Activated CD4-positive, alpha-beta T cell treated with anti-CD3 and anti-CD28 coated beads for 36 hours (primary cell): Measurements from ENCODE around the gene FMN1. TPM values are rescaled to one million over a fixed set of nuclear protein-coding genes. Genes with fewer than 3 reads are reported as not detected.

Source experiments
- ATAC-seq: fragments of 200-7000 bp; cut with Tn5 transposase; one replicate; pipeline ENCODE4 v1.10.0; 2021; ENCODE audit warnings: mild to moderate bottlenecking, moderate library complexity
- CTCF ChIA-PET: fragments of 350-600 bp; sonication (Branson Sonifier 250); formaldehyde crosslinking; loops from one replicate; lab custom pipeline; 2021; ENCODE audit warnings: antibody characterized with exemption; lab: Charles Lee
- POLR2A ChIA-PET: fragments of 350-600 bp; sonication (Branson Sonifier 250); formaldehyde crosslinking; loops from one replicate; lab custom pipeline; 2021; ENCODE audit warnings: antibody characterized with exemption, inconsistent platforms; lab: Charles Lee
- DNase-seq: peaks from one replicate; pipeline ENCODE4 v3.0.0-alpha.2; 2020
- H3K27ac Mint-ChIP-seq: one replicate; pipeline ENCODE4 v1.8.0; 2021; ENCODE audit warnings: mixed read lengths
- H3K27me3 Mint-ChIP-seq: one replicate; pipeline ENCODE4 v1.8.0; 2021; ENCODE audit warnings: mixed read lengths
- H3K36me3 Mint-ChIP-seq: one replicate; pipeline ENCODE4 v1.8.0; 2021; ENCODE audit warnings: low read depth, mixed read lengths
- H3K4me1 Mint-ChIP-seq: one replicate; pipeline ENCODE4 v1.8.0; 2021; ENCODE audit warnings: mixed read lengths
- H3K4me3 Mint-ChIP-seq: one replicate; pipeline ENCODE4 v1.8.0; 2021; ENCODE audit warnings: mild to moderate bottlenecking, moderate library complexity, mixed read lengths
- H3K9me3 Mint-ChIP-seq: one replicate; pipeline ENCODE4 v1.8.0; 2021; ENCODE audit warnings: low read depth, mixed read lengths
- intact Hi-C, 2 experiments: fragments of 100-400 bp; cut with DNase I in 1 of 2; cut with micrococcal nuclease in 1 of 2; formaldehyde crosslinking; loops; one replicate each; pipeline versions ENCODE4 v1.14.2 to v1.15.1; 2022 to 2024; cut with DNase I, micrococcal nuclease
- total RNA-seq, 2 experiments: library from RNA; stranded (reverse); gene quantifications; one replicate each; pipeline ENCODE4 v1.2.3, GENCODE V29; 2021

The FMN1 gene
- total RNA-seq, 2 experiments from 2014 or later: 0.09 to 0.21 TPM

GRCh38 chr15:32735989-32736700 lies 458.4 kb downstream of the FMN1 start:
- no peak overlapping the region for H3K4me3 Mint-ChIP-seq
- ATAC-seq (no peak), DNase-seq (no peak)
- no peaks in the 10 kb centered on the region for H3K36me3 Mint-ChIP-seq
- peaks cover 3% of the 10 kb centered on the region for H3K9me3 Mint-ChIP-seq
- peaks cover 40% of the 10 kb centered on the region for H3K27me3 Mint-ChIP-seq
- no peak overlapping the region for H3K27ac Mint-ChIP-seq
- ChIA-PET CTCF (no interaction called here), POLR2A (no interaction called here)
- no peaks in the 10 kb centered on the region for H3K4me1 Mint-ChIP-seq
- intact Hi-C loops: no loop called here

- no peaks in the 10 kb centered on the region for H3K9me3 Mint-ChIP-seq
- H3K27ac Mint-ChIP-seq: no peak overlapping the region
- DNase-seq: no peak
- ChIA-PET POLR2A (no interaction called here), CTCF (no interaction called here)
- no peak overlapping the region for H3K4me3 Mint-ChIP-seq
- no peak for ATAC-seq
- H3K36me3 Mint-ChIP-seq: no peaks in the 10 kb centered on the region
- peaks cover 11% of the 10 kb centered on the region for H3K4me1 Mint-ChIP-seq
- H3K27me3 Mint-ChIP-seq: peaks cover 53% of the 10 kb centered on the region
- intact Hi-C loops: no loop called here
Observed at GRCh38 chr15:32733281-32733680, 461.2 kb downstream of the FMN1 start.

GRCh38 chr15:32732574-32733157 lies 461.8 kb downstream of the FMN1 start:
- POLR2A ChIA-PET: no interaction called here
- no peaks in the 10 kb centered on the region for H3K9me3 Mint-ChIP-seq
- no peak overlapping the region for H3K27ac Mint-ChIP-seq
- H3K36me3 Mint-ChIP-seq: no peaks in the 10 kb centered on the region
- no peak overlapping the region for H3K4me3 Mint-ChIP-seq
- H3K27me3 Mint-ChIP-seq: peaks cover 53% of the 10 kb centered on the region
- H3K4me1 Mint-ChIP-seq: peaks cover 11% of the 10 kb centered on the region
- DNase-seq (no peak), ATAC-seq (no peak)
- CTCF ChIA-PET: no interaction called here
- intact Hi-C loops: no loop called here

- Mint-ChIP-seq H3K4me1 (peaks cover 11% of the 10 kb centered on the region), H3K27ac (no peak overlapping the region), H3K27me3 (peaks cover 55% of the 10 kb centered on the region), H3K9me3 (no peaks in the 10 kb centered on the region), H3K36me3 (no peaks in the 10 kb centered on the region), H3K4me3 (no peak overlapping the region)
- peak; percentile 59 for DNase-seq
- ChIA-PET CTCF (no interaction called here), POLR2A (no interaction called here)
- peak; percentile 55 for ATAC-seq
- intact Hi-C loops: no loop called here
Observed at GRCh38 chr15:32730677-32731654, 463.5 kb downstream of the FMN1 start.

- Mint-ChIP-seq H3K4me3 (no peak overlapping the region), H3K4me1 (peaks cover 11% of the 10 kb centered on the region), H3K36me3 (no peaks in the 10 kb centered on the region), H3K27me3 (peaks cover 60% of the 10 kb centered on the region), H3K9me3 (no peaks in the 10 kb centered on the region), H3K27ac (no peak overlapping the region)
- intact Hi-C loops: no loop called here
- ATAC-seq: peak; percentile 81
- CTCF ChIA-PET: no interaction called here
- POLR2A ChIA-PET: no interaction called here
- peak; percentile 10 for DNase-seq
Observed at GRCh38 chr15:32729700-32730395, 464.7 kb downstream of the FMN1 start.

GRCh38 chr15:32723171-32723948 lies 471.2 kb downstream of the FMN1 start:
- ChIA-PET CTCF (no interaction called here), POLR2A (interaction anchor here (0.7 kb wide), 1 partner anchor 53 kb away, joined by 9 read pairs; no protein-coding TSS in a partner anchor)
- ATAC-seq: peak; percentile 94
- H3K27me3 Mint-ChIP-seq: peaks cover 66% of the 10 kb centered on the region
- H3K36me3 Mint-ChIP-seq: no peaks in the 10 kb centered on the region
- peak; percentile 38 for DNase-seq
- intact Hi-C loops: no loop called here
- H3K4me3 Mint-ChIP-seq: no peak overlapping the region
- H3K4me1 Mint-ChIP-seq: peaks cover 13% of the 10 kb centered on the region
- no peaks in the 10 kb centered on the region for H3K9me3 Mint-ChIP-seq
- no peak overlapping the region for H3K27ac Mint-ChIP-seq

GRCh38 chr15:32722136-32722535 lies 472.4 kb downstream of the FMN1 start:
- CTCF ChIA-PET: no interaction called here
- Mint-ChIP-seq H3K4me1 (peaks cover 13% of the 10 kb centered on the region), H3K27me3 (peaks cover 70% of the 10 kb centered on the region), H3K9me3 (no peaks in the 10 kb centered on the region), H3K4me3 (no peak overlapping the region), H3K27ac (no peak overlapping the region), H3K36me3 (no peaks in the 10 kb centered on the region)
- POLR2A ChIA-PET: no interaction called here
- intact Hi-C loops: no loop called here
- DNase-seq (no peak), ATAC-seq (no peak)

- no peaks in the 10 kb centered on the region for H3K36me3 Mint-ChIP-seq
- intact Hi-C loops: no loop called here
- CTCF ChIA-PET: interaction anchor here (0.7 kb wide), 1 partner anchor 228 kb away, joined by 3 read pairs; no protein-coding TSS in a partner anchor
- no peak overlapping the region for H3K4me3 Mint-ChIP-seq
- POLR2A ChIA-PET: no interaction called here
- no peak overlapping the region for H3K27ac Mint-ChIP-seq
- H3K4me1 Mint-ChIP-seq: peaks cover 19% of the 10 kb centered on the region
- H3K9me3 Mint-ChIP-seq: no peaks in the 10 kb centered on the region
- DNase-seq (no peak), ATAC-seq (no peak)
- H3K27me3 Mint-ChIP-seq: peaks cover 72% of the 10 kb centered on the region
Observed at GRCh38 chr15:32721596-32721995, 472.9 kb downstream of the FMN1 start.

- peaks cover 20% of the 10 kb centered on the region for H3K4me1 Mint-ChIP-seq
- DNase-seq (peak; percentile 17), ATAC-seq (no peak)
- no peaks in the 10 kb centered on the region for H3K36me3 Mint-ChIP-seq
- intact Hi-C loops: no loop called here
- H3K9me3 Mint-ChIP-seq: no peaks in the 10 kb centered on the region
- POLR2A ChIA-PET: no interaction called here
- H3K27ac Mint-ChIP-seq: no peak overlapping the region
- H3K27me3 Mint-ChIP-seq: peaks cover 64% of the 10 kb centered on the region
- H3K4me3 Mint-ChIP-seq: no peak overlapping the region
- CTCF ChIA-PET: no interaction called here
Observed at GRCh38 chr15:32718821-32719716, 475.4 kb downstream of the FMN1 start.

GRCh38 chr15:32718227-32718820 lies 476.2 kb downstream of the FMN1 start:
- Mint-ChIP-seq H3K4me1 (peaks cover 15% of the 10 kb centered on the region), H3K9me3 (no peaks in the 10 kb centered on the region), H3K4me3 (no peak overlapping the region), H3K27ac (no peak overlapping the region), H3K27me3 (peaks cover 69% of the 10 kb centered on the region), H3K36me3 (no peaks in the 10 kb centered on the region)
- intact Hi-C loops: no loop called here
- ATAC-seq (no peak), DNase-seq (peak; percentile 7)
- POLR2A ChIA-PET: no interaction called here
- CTCF ChIA-PET: no interaction called here
